ENCODE data around the gene CYCS. TPM values are rescaled to one million over a fixed set of nuclear protein-coding genes. Genes with fewer than 3 reads are reported as not detected.
"Not testable (repeated sequence)": the region's sequence is repeated elsewhere in the genome, so short reads cannot be mapped to it uniquely, and the experiment has no call there.

Gene CYCS
- total RNA-seq (2014; rRNA removed; shearing (Covaris generic); ENCODE audit: low replicate concordance), result 56.2 and 67.8 TPM in 2 replicates

- peaks cover 38% of the 10 kb centered on the region for H3K36me3 ChIP-seq
- H3K4me3 ChIP-seq, result peak within 1 kb of the TSS; percentile 91
- H3K27me3 ChIP-seq, result no peaks in the 10 kb centered on the region
- peak; percentile 99 for DNase-seq
- H3K9me3 ChIP-seq, result no peaks in the 10 kb centered on the region
Measured at GRCh38 chr7:25125137-25125946, at the start of gene CYCS. TSS of gene CYCS (minus strand) at chr7:25125260. CDS start at chr7:25124119, 1,141 bp downstream.

DNA sequence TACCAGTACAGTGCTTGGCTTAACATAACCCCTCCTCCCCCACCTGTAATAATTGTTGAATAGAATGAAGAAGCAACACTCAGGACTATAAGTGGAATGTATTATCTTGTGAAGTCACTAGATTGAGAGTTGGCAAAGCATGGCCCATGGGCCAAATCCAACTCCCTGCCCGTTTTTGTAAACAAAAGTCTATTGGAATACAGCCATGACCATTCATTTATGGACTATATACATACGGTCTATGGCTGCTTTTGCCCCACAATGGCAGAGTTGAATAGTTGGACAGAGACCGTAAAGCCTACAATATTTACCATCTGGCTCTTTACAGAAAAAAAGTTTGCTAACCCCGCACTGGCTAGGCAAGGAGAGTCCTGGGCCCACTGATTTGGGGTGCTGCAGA is 48.1 kb upstream of the CYCS start:
- H3K4me3 ChIP-seq, result no peak overlapping the region
- no peaks in the 10 kb centered on the region for H3K36me3 ChIP-seq
- H3K27me3 ChIP-seq, result no peaks in the 10 kb centered on the region
- no peak for DNase-seq
- H3K9me3 ChIP-seq, result no peaks in the 10 kb centered on the region

DNA sequence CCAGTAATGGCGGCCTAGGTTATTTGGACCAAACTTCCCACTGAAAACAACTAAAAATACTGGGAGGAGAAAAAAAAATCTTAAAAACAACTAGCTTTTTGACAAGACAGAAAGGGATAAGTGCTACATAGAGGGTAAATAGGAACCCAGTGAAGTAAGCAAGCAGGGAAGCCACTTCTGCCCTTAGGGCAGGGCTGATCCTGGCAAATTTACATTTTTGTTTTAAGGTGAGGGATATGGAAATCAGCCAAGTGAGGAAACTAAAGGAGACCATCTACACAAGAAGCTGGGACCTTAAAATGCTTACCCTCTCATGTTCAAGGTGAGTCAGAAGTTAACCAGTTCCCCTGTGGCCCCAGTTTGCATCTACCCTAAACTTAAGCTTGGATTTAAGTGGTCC is 46.5 kb upstream of the CYCS start:
- Histone ChIP-seq H3K36me3 (no peaks in the 10 kb centered on the region), H3K27me3 (no peaks in the 10 kb centered on the region), H3K4me3 (no peak overlapping the region), H3K9me3 (no peaks in the 10 kb centered on the region)
- DNase-seq, result no peak

- H3K36me3 ChIP-seq, result no peaks in the 10 kb centered on the region
- DNase-seq, result no peak
- H3K9me3 ChIP-seq, result no peaks in the 10 kb centered on the region
- no peaks in the 10 kb centered on the region for H3K27me3 ChIP-seq
- H3K4me3 ChIP-seq, result no peak overlapping the region
Measured at GRCh38 chr7:25171071-25171470, 46.0 kb upstream of the CYCS start.

DNA sequence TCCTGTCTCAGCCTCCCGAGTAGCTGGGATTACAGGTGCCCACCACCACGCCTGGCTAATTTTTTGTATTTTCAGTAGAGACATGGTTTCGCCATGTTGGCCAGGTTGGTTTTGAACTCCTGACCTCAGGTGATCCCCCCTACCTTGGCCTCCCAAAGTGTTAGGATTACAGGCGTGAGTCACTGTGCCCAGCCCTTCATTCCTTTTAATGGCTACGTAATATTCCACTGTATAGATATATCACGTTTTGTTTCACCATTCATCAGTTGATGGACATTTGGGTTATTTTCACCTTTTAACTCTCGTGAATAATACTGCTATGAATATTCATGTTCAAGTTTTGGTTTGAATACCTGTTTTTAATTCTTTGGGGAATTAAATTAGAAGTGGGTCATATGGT is 44.6 kb upstream of the CYCS start:
- no peaks in the 10 kb centered on the region for H3K9me3 ChIP-seq
- no peaks in the 10 kb centered on the region for H3K36me3 ChIP-seq
- no peak overlapping the region for H3K4me3 ChIP-seq
- no peak for DNase-seq
- H3K27me3 ChIP-seq, result no peaks in the 10 kb centered on the region

DNA sequence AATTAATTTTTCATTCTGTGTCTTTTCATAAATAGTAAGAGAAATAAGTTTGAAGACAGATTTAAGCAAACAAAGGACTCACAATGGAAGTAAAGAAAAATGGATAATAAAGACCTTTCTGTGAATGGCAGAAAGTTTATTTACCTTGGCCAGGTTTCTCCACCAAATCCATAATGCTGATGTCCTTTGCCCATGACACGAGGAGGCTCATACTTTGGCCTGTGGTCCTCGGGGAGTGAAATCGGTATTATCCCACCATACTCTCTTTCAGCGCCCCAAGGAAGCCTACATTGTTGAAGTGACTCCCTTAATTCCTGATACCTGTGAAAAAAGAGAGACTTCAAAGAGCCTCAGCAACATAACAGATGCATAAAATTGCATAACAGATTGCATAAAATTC is 43.1 kb upstream of the CYCS start:
- H3K27me3 ChIP-seq, result no peaks in the 10 kb centered on the region
- H3K9me3 ChIP-seq, result no peaks in the 10 kb centered on the region
- H3K36me3 ChIP-seq, result no peaks in the 10 kb centered on the region
- no peak for DNase-seq
- H3K4me3 ChIP-seq, result no peak overlapping the region

DNA sequence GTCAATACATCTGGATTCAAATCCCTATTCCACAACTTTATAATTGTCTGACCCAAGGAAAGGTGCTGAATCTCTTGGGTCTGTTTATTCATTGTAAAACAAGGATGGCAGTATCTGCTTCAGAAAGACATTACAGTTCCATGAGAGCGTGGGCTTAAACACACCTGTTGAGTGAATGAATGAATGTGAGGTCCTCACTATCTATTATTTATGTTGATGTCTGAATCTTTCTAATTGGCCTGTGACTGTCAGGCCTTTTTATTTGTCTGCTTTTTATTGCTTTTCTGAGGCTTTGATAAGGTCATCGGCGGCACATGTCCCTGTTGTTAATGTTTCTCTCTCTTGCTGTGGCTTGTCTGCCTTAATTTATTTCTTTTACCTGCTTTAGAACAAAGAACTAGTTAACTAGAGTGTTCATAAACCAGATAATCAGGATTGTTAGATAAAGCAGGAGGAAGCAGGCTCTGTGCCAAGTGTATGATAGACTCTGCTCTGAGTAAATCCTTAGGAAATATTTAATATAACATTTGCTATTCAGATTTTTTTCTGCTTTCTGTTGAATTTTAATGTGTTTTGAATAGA is 42.3 kb upstream of the CYCS start:
- Histone ChIP-seq H3K36me3 (no peaks in the 10 kb centered on the region), H3K9me3 (no peaks in the 10 kb centered on the region), H3K27me3 (no peaks in the 10 kb centered on the region), H3K4me3 (no peak overlapping the region)
- no peak for DNase-seq

DNA sequence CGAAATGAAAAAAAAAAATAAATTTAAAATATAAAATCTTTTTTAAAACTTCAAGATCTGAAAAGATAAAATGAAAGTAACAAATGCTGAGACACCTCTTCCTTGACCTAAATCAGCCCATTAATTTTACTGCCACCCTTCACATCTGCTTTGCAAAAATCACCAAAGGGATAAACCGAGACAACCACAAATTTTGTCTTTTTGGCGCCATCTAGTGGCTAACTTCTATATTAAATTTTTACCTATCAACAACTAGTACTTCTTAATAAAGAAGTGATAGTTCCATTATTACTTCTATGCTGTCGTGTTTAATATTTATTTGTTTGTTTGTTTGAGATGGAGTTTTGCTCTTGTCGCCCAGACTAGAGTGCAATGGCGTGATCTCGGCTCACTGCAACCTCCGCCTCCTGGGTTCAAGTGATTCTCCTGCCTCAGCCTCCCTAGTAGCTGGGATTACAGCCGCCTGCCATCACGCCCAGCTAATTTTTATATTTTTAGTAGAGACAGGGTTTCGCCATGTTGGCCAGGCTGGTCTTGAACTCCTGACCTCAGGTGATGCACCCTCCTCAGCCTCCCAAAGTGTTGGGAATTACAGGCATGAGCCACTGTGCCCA is 35.0 kb upstream of the CYCS start:
- H3K36me3 ChIP-seq, H3K9me3 ChIP-seq, H3K27me3 ChIP-seq, H3K4me3 ChIP-seq, DNase-seq: not testable (repeated sequence)

- Histone ChIP-seq H3K36me3 (no peaks in the 10 kb centered on the region), H3K4me3 (no peak overlapping the region), H3K27me3 (no peaks in the 10 kb centered on the region), H3K9me3 (no peaks in the 10 kb centered on the region)
- DNase-seq, result no peak
Measured at GRCh38 chr7:25158966-25159365, 33.9 kb upstream of the CYCS start.

- Histone ChIP-seq H3K4me3 (no peak overlapping the region), H3K27me3 (no peaks in the 10 kb centered on the region), H3K9me3 (no peaks in the 10 kb centered on the region), H3K36me3 (no peaks in the 10 kb centered on the region)
- no peak for DNase-seq
Measured at GRCh38 chr7:25151773-25152172, 26.7 kb upstream of the CYCS start.

GRCh38 chr7:25149836-25150235 is 24.8 kb upstream of the CYCS start:
- Histone ChIP-seq H3K4me3 (no peak overlapping the region), H3K9me3 (no peaks in the 10 kb centered on the region), H3K36me3 (no peaks in the 10 kb centered on the region), H3K27me3 (no peaks in the 10 kb centered on the region)
- DNase-seq, result no peak

DNA sequence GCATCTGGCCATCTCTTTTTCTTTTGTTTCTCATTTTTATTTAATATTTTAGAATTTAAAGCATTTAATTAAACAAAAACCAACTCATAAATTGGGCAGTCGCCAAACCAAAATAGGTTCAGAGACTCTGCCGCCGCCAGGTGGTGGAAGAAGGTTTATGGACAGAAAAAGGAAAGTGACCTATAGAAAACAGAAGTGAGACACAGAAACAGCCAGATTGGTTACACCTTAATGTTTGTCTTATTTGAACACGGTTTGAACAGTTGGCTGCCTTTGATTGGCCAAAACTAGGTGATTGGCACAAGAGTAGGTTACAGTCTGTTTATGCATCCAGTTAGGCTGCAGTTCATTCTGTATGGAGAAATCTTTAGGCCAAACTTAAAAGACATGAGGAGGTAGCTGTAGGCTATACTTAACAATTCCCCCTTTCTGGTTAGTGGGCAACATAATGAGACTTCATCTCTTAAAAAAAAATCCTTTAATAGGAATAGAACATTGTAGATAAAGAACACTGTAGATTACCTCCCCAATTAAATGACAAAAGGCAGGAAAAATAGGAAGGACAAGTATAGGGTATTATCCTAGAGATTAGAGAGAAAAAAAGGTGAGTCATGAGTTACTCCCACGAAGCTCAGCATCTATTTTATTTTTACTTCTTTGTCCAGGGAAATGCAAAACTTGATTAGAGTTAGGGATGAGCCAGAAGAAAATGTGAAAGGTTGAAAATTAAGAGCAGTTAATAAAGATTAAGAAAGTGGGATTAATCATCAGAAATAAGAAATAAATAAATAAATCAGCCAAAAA is 23.9 kb upstream of the CYCS start:
- no peak overlapping the region for H3K4me3 ChIP-seq
- DNase-seq, result no peak

GRCh38 chr7:25143763-25144162 is 18.7 kb upstream of the CYCS start:
- H3K36me3 ChIP-seq, result no peaks in the 10 kb centered on the region

More for the DNA sequence above, 23.9 kb upstream of the CYCS start:
- H3K36me3 ChIP-seq, result no peaks in the 10 kb centered on the region
- H3K9me3 ChIP-seq, result no peaks in the 10 kb centered on the region
- H3K27me3 ChIP-seq, result no peaks in the 10 kb centered on the region

GRCh38 chr7:25139536-25139935 is 14.5 kb upstream of the CYCS start:
- no peaks in the 10 kb centered on the region for H3K9me3 ChIP-seq
- H3K4me3 ChIP-seq, result no peak overlapping the region
- no peaks in the 10 kb centered on the region for H3K27me3 ChIP-seq
- no peaks in the 10 kb centered on the region for H3K36me3 ChIP-seq
- DNase-seq, result no peak

More at GRCh38 chr7:25143763-25144162, 18.7 kb upstream of the CYCS start:
- no peak for DNase-seq
- Histone ChIP-seq H3K4me3 (no peak overlapping the region), H3K27me3 (no peaks in the 10 kb centered on the region), H3K9me3 (no peaks in the 10 kb centered on the region)

- Histone ChIP-seq H3K27me3 (no peaks in the 10 kb centered on the region), H3K9me3 (no peaks in the 10 kb centered on the region), H3K4me3 (no peak overlapping the region), H3K36me3 (no peaks in the 10 kb centered on the region)
- DNase-seq, result no peak
Measured at GRCh38 chr7:25134358-25135010, 9.4 kb upstream of the CYCS start.

- H3K36me3 ChIP-seq, result no peaks in the 10 kb centered on the region
- DNase-seq, result no peak
Measured at GRCh38 chr7:25132430-25132829, 7.4 kb upstream of the CYCS start.

More at GRCh38 chr7:25132430-25132829, 7.4 kb upstream of the CYCS start:
- Histone ChIP-seq H3K27me3 (no peaks in the 10 kb centered on the region), H3K4me3 (no peak overlapping the region), H3K9me3 (no peaks in the 10 kb centered on the region)
